AG08396 (cell line): ENCODE results near the gene TNIK.
"Not testable (repeated sequence)": the region's sequence is repeated elsewhere in the genome, so short reads cannot be mapped to it uniquely, and the experiment has no call there.

Experiments used
- DNase-seq: peaks from one replicate; pipeline ENCODE4 v3.0.0; 2012; ENCODE audit warnings: low spot score, mixed read lengths

TNIK gene

GRCh38 chr3:171468296-171468906, 8.2 kb upstream of the TNIK start:
- no peak for DNase-seq

DNA sequence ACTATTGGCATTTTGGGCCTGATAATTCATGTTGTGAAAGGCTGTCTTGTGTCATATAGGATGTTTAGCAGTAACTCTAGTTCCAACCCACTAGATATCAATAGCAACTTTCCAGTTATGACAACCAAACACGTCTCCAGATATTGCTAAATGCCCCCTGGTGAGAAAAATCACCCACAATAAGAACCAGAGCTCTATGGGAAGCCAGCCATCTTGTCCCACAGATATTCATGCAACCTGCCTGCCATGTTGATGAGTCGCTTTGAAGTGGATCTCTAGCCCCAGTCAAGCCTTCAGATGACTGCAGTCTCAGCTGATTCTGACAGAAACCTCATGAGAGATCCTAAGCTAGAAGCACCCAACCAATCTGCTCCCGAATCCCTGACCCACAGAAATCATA, 5.6 kb upstream of the TNIK start:
- no peak for DNase-seq

GRCh38 chr3:171464462-171464861, 4.3 kb upstream of the TNIK start:
- no peak for DNase-seq

GRCh38 chr3:171462224-171462623, 2.0 kb upstream of the TNIK start:
- DNase-seq: no peak

DNA sequence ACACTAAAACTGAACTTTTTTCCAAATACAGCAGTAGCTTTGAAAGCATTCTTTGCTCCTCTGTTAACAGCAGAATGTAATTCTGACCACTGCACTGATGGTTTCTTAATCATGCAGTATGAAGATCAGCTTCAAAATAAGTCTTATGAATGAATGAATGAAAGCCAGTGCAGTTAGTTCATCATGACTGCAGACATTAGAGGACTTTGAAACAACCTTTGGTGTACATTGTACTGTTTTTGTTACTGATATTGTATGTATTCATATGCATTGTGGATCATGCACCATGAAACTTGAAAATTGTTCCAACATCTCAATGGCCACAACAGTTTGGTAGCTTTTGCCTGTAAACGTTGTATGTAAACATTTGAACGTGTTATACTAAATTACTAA, 1.3 kb upstream of the TNIK start:
- DNase-seq: no peak

- DNase-seq: peak; percentile 60
Observed at GRCh38 chr3:171460725-171461524, 720 bp upstream of the TNIK start.

- peak; percentile 35 for DNase-seq
Observed at GRCh38 chr3:171459137-171459941, 866 bp downstream of the TNIK start.

DNA sequence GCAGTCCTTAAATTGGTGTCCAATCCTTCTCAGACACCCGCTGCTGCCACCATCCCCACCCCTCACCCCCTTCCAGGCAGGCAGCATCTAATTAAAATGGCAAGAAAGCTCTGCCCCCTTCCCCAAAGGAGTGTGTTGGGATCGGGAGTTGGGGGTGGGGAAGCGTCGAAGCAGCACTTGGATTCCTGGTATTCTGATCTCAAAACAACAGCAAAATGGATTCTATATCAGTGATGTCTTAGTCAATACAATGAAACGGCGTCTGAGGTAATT, 1.4 kb downstream of the TNIK start:
- DNase-seq: no peak

DNA sequence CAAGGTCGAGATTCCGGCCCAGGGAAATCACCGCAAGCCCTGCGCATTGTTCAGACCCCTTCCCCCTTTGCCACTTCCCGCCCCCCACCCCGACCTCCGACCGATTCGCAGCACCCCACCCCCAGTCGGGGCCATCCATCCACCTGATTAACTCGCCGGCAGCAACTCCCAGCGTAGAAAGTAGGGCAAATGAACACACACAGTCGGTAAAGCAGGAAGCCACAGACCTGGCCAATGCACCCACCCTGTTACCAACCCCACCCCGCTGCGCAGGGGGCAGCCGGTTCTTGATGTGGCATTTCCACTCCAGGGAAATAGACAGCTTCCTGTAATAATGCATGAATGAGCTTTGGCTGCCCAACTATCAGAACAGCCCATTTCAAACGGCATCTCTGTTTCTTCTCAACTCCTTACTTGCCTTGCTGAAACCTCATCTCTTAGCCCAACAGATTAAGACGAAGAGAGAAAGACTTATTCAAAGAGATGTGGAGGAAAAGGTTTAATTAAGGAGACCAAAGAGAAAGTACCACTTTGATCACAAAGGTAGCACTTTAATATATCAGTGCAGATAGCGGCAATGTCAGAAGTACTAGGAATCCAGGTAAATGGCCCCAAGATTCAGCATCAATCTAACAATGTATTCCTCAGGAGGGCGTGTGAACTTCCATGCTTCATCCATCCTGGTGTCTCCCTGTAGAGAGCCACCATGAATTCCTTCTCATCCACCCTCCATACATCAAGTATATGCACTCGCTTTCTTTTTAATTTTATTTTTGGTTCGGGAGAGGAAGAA, 1.9 kb downstream of the TNIK start:
- DNase-seq: no peak

DNA sequence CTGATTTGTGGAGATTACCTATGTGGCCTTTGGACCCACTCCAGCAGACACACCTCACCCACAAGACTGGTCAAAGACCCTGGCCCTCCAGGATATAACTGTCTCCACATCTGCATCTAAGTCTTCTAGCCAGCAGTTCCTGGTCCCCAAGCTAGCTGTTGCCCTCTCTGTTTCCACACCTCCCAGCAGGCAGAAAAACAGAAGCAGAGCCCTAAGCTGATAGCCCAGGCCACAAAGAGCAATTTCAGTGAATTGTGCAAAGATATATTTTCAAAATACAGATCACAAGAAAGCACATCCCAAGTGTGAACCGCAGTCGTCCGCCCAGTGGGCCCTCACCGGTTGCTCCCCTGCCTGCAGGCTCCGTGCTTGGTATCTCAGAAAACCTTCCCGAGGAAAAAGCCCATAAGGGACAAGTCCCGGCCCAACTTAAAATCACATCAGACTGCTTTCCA, 2.6 kb downstream of the TNIK start:
- no peak for DNase-seq

DNA sequence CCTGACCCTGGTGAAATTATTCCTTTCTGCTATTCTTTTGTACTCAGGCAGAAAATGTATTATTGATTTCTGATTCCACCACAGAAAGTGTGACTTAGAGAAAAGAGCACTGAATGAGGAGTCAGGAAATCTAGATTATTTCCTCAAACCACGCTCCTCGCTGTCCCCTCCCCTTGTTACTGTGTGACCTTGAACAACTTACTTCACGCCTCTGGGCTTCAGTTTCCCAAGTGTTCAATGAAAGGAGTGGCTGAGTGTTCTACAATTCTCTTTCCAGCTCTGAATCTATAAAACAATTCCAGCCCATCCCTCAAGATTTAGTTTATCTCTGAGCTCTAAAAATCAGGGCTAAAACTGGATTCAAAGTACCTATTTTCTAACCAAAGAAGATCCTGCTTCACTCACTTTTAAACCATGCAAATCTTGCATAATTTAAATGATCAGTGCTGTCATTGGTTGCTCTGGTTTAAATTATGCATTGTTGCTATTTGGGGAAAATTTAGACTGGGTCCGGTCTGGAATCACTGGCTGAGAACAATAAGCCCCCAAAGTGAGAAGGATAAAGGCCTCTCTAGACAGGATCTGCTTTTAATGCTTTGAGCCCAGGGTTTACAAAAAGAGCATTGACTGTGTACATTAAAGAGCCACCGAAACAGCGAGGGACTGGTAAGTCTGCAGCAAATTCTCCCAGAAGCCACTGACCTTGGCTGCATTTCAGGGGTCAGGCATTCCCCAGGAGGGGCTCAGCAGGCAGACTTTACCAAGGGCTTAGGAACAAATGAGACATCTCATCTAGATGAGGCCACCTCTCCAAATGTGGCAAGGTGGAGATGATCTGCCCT, 3.2 kb downstream of the TNIK start:
- DNase-seq: no peak

DNA sequence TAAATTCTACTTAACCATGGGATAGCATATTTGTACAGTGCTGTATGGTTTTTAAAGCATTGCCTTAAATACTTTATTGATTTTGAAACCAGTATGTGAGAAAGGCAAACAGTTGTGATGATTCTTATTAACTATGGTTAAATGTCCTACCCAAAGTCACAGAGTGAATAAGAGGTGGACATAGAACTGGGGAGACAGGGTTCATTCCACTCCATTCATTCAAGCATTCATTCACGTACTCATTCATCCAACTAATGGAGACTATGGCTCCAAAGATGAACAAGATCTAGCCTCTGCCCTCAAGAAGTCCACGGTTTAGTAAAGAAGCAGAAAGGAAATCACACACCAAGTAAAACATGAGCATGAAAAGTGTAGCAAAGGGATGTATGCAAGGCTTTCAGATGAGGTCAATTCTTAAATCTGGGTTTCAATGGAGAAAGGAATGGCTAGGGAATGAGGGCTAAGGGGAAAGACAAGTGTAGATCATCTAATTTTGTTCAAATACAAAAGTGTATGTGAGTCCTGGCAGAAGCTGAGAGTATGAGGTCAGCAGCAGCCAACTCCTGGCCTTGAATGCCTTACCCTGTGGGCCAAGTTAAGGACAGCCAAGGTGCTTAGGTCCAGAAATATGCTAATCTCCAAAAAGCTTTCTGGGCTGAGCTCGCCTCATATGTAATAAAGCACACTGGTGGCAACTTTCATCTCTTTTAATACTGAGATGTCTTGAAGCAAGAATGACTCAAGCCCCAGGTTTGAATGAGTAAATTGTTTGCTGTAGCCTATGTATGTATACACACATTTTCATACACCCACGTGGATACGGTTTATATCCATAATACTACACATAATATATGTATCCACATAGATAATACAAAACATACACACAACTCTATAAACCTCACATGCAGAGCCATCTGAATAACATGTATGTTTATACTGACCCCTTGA, 4.3 kb downstream of the TNIK start:
- DNase-seq: no peak

DNA sequence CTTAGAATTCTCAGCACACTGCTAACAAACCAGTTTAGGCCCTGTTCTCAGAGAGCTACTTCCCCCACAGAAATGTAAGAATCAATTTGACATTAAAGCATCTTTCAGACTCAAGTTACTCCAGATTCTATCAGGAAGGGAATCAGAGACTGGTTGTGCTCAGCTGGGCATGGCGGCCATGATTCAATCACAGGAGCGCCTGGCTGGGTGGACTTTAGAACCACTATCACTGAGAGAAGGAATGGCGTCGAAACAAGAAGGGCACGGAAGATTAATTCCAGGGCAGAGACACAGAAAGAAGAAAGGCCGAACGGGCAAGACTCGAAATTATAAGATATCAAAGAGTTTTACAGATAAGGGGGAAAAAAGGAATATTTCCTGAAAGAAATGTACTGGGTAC, 6.2 kb downstream of the TNIK start:
- no peak for DNase-seq

GRCh38 chr3:171453180-171453886, 6.9 kb downstream of the TNIK start:
- DNase-seq: no peak

DNA sequence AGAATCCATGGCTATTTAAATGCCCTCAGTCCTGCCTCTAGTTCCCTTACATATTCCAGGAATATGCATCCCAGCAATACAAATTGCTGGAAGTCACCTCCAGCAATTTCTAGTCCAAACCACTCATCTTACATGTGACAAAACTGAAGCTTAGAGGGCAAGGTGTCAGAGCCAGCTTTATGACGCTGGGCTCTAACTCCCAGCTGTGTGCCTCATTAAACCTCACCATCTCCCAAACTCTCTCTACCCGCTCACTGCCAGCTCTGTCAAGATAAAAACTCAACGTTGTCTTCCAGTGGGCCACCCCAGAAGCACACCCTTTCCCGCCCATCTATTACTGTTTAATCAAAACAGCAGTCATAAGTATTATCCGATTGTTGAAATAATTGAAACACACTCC, 7.9 kb downstream of the TNIK start:
- no peak for DNase-seq

DNA sequence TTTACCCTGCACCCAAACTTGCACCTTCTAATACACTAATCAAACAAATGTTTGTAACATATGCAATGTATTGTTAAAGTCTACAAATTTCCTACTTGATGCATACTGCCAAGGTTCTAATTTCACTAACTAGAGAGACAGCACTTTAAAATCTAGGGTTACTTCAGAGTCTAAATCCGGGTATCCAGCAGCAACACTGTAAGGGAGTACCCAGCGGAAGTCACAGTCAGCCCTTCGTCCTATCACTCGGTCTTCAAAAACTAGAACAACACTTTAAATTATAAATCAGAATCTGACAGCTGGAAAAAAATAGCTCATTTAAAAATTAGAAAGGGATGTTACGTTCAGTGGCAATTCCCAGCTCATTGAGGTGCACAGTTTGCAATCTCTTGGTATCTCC, 8.3 kb downstream of the TNIK start:
- DNase-seq: no peak

DNA sequence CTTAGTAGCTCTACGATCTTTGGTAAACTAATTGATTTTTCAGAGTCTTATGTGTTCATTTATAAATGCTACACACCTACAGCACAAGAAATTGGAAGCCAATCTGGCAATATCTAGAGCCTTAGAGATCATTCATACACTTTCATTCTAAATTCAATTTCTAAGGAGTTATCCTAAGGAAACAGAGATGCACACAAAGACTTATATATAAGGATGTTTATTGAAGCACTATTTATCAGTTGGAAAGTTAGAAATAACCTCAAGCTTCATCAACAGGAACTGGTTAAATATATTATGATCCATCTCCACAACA, 12.7 kb downstream of the TNIK start:
- DNase-seq: not testable (repeated sequence)

GRCh38 chr3:171446801-171447578, 13.2 kb downstream of the TNIK start:
- DNase-seq: peak; percentile 55

- no peak for DNase-seq
Observed at GRCh38 chr3:171446301-171446700, 13.9 kb downstream of the TNIK start.
